ENCODE data around the gene TMEM134. TPM values are rescaled to one million over a fixed set of nuclear protein-coding genes. Genes with fewer than 3 reads are reported as not detected.

Gene TMEM134
- total and polyA plus RNA-seq, 10 of the 15 experiments (the other 5 are each of a cell fraction or from before 2014, with no cell fraction given), result 1.6 to 93.8 (median 27.8) TPM

DNA sequence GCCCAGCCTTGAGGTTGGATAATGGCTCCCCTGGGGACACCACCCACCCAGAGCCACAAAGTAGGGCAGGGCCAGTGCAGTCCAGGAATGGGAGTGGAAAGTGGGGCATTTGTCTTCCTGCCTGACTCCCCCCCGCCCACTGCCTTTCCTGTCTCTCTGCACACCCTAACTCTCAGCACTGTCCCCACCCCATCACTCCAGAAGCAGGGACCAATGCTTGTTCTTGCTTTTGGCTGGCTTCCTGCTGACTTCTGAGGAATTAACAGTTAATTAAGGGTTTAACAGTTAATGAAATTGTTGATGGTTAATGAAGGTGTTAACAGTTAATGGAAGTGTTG is 31.4 kb upstream of the TMEM134 start:
- Histone ChIP-seq H3K27me3 (replicated peaks in 1 of 2; ENCODE audit: control insufficient read depth in 2 of 2, insufficient read depth in 2 of 2, low read length in 1 of 2) (no peaks in the 10 kb centered on the region), H4K20me1 (ENCODE audit: control insufficient read depth, insufficient read depth) (no peaks in the 10 kb centered on the region), H3K4me1 (ENCODE audit: control insufficient read depth, insufficient read depth, low read length) (peaks cover 5% of the 10 kb centered on the region), H3K79me2 (ENCODE audit: control insufficient read depth, insufficient read depth, low read length) (peaks cover 9% of the 10 kb centered on the region), H3K9me3 (replicated peaks; ENCODE audit: control insufficient read depth, insufficient read depth, low read length) (no peaks in the 10 kb centered on the region), H3K4me3 (no peak overlapping the region), H3K9ac (ENCODE audit: control insufficient read depth, insufficient read depth, low read length) (no peak overlapping the region), H3K4me2 (ENCODE audit: control insufficient read depth, insufficient read depth) (no peak overlapping the region), H3K36me3 (ENCODE audit: control insufficient read depth in 2 of 2, insufficient read depth in 2 of 2, low read length in 1 of 2) (peaks cover 0 to 8% of the 10 kb centered on the region in 2 experiments; a peak in 3 of 4 replicates), H2AFZ (ENCODE audit: control insufficient read depth, low read depth, low read length) (no peak overlapping the region), H3K27ac (ENCODE audit: control insufficient read depth, insufficient read depth) (no peak overlapping the region)
- 100% methylated on average over 1 of the region's 1 CpG for WGBS (ENCODE audit: insufficient coverage, insufficient replicate concordance, low lambda C conversion rate, missing lambda C conversion rate)
- SMC1A ChIA-PET (ENCODE audit: uncharacterized antibody, unreplicated experiment), result no interaction called here
- FAIRE-seq (no peak), DNase-seq (ENCODE audit: low read depth, low spot score) (no peak), ATAC-seq (no peak)
- TF ChIP-seq CTCF (IDR thresholded peaks at IDR 0.05 in 2 of 3, conservative IDR thresholded peaks at IDR 0.05 in 1 of 3; ENCODE audit: control insufficient read depth in 2 of 3, extremely low read depth in 1 of 3, insufficient read depth in 1 of 3, low read depth in 3 of 3, low read length in 3 of 3), result no peak
- TF ChIP-seq JUND (IDR thresholded peaks at IDR 0.05; ENCODE audit: low read depth, low read length), result no peak
- TF ChIP-seq JUNB (IDR thresholded peaks at IDR 0.05), result no peak
- TF ChIP-seq TCF7 (IDR thresholded peaks at IDR 0.05; ENCODE audit: borderline replicate concordance), result no peak
- TF ChIP-seq ZBTB33 (IDR thresholded peaks at IDR 0.05), result no peak
- no peak for TF ChIP-seq NRF1 (conservative IDR thresholded peaks at IDR 0.05; ENCODE audit: low read depth, low read length)
- no peak for TF ChIP-seq ZBTB40 (IDR thresholded peaks at IDR 0.05; ENCODE audit: borderline replicate concordance)
- TF ChIP-seq, protein P1, sequence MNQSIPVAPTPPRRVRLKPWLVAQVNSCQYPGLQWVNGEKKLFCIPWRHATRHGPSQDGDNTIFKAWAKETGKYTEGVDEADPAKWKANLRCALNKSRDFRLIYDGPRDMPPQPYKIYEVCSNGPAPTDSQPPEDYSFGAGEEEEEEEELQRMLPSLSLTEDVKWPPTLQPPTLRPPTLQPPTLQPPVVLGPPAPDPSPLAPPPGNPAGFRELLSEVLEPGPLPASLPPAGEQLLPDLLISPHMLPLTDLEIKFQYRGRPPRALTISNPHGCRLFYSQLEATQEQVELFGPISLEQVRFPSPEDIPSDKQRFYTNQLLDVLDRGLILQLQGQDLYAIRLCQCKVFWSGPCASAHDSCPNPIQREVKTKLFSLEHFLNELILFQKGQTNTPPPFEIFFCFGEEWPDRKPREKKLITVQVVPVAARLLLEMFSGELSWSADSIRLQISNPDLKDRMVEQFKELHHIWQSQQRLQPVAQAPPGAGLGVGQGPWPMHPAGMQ (IDR thresholded peaks at IDR 0.05; ENCODE audit: borderline replicate concordance), result no peak
- TF ChIP-seq EP300 (IDR thresholded peaks at IDR 0.05; ENCODE audit: borderline replicate concordance in 1 of 2, control insufficient read depth in 1 of 2, low read depth in 2 of 2, low read length in 2 of 2), result no peak
- no peak for TF ChIP-seq ATF2 (IDR thresholded peaks at IDR 0.05; ENCODE audit: low read length)
- TF ChIP-seq TAF1 (IDR thresholded peaks at IDR 0.05; ENCODE audit: borderline replicate concordance, low read depth, low read length), result no peak
- TF ChIP-seq RB1 (IDR thresholded peaks at IDR 0.05; ENCODE audit: borderline replicate concordance), result no peak
- no peak for TF ChIP-seq IRF4 (IDR thresholded peaks at IDR 0.05; ENCODE audit: low read depth, low read length)
- RAD21 ChIA-PET (ENCODE audit: unreplicated experiment), result no interaction called here
- in situ Hi-C loops (cut with MboI), result no loop called here
- CTCF ChIA-PET, result interaction anchor here (0.6 to 1.1 kb wide), 2 partner anchors 99 to 129 kb away, joined by 3 to 4 read pairs; partner anchors contain the start of gene PPP1CA
- intact Hi-C loops (cut with micrococcal nuclease; ENCODE audit: unreplicated experiment), result no loop called here
- POLR2A ChIA-PET, result interaction anchor here (0.9 to 1.0 kb wide), 2 partner anchors 12 to 18 kb away, joined by 3 read pairs; partner anchors contain the start of gene AIP
- no TSS peak for BruUV-seq (replicated peaks)

Measured in GM12878 (cell line).